ENCODE results near the gene SH3BP5L.

Gene SH3BP5L

GRCh38 chr1:248852481-248853405 lies 27.0 kb upstream of the SH3BP5L start:
- H3K4me2 ChIP-seq, result no peak overlapping the region

GRCh38 chr1:248851390-248851789 lies 25.7 kb upstream of the SH3BP5L start:
- Histone ChIP-seq H3K27me3 (ENCODE audit: insufficient read depth, low read depth) (no peaks in the 10 kb centered on the region), H3K36me3 (ENCODE audit: insufficient read depth) (no peaks in the 10 kb centered on the region), H3K27ac (no peak overlapping the region), H3K4me2 (no peak overlapping the region), H3K4me3 (IDR thresholded peaks at IDR 0.05; ENCODE audit: insufficient read depth, low read depth, low read length) (no peak overlapping the region), H3K4me1 (ENCODE audit: low read depth, poor library complexity, severe bottlenecking) (no peaks in the 10 kb centered on the region), H3K79me2 (ENCODE audit: insufficient read depth, low read depth) (no peaks in the 10 kb centered on the region), H4K20me1 (ENCODE audit: insufficient read depth) (no peaks in the 10 kb centered on the region), H3K9ac (no peak overlapping the region), H2AFZ (ENCODE audit: low read depth) (no peak overlapping the region)
- TF ChIP-seq CTCF (conservative IDR thresholded peaks at IDR 0.05; ENCODE audit: low read depth, low read length), result no peak

More at GRCh38 chr1:248852481-248853405, 27.0 kb upstream of the SH3BP5L start:
- H3K36me3 ChIP-seq (ENCODE audit: insufficient read depth), result no peaks in the 10 kb centered on the region
- no peak overlapping the region for H3K4me3 ChIP-seq (IDR thresholded peaks at IDR 0.05; ENCODE audit: insufficient read depth, low read depth, low read length)
- peaks cover 10% of the 10 kb centered on the region for H3K79me2 ChIP-seq (ENCODE audit: insufficient read depth, low read depth)
- no peak overlapping the region for H3K27ac ChIP-seq
- no peaks in the 10 kb centered on the region for H4K20me1 ChIP-seq (ENCODE audit: insufficient read depth)
- TF ChIP-seq CTCF (conservative IDR thresholded peaks at IDR 0.05; ENCODE audit: low read depth, low read length), result no peak
- H3K27me3 ChIP-seq (ENCODE audit: insufficient read depth, low read depth), result no peaks in the 10 kb centered on the region
- peaks cover 7% of the 10 kb centered on the region for H3K4me1 ChIP-seq (ENCODE audit: low read depth, poor library complexity, severe bottlenecking)
- H3K9ac ChIP-seq, result no peak overlapping the region
- H2AFZ ChIP-seq (ENCODE audit: low read depth), result no peak overlapping the region

GRCh38 chr1:248850536-248851251 lies 25.0 kb upstream of the SH3BP5L start:
- H3K27ac ChIP-seq, result no peak overlapping the region
- no peak overlapping the region for H2AFZ ChIP-seq (ENCODE audit: low read depth)
- H3K79me2 ChIP-seq (ENCODE audit: insufficient read depth, low read depth), result no peaks in the 10 kb centered on the region
- no peaks in the 10 kb centered on the region for H3K4me1 ChIP-seq (ENCODE audit: low read depth, poor library complexity, severe bottlenecking)
- H4K20me1 ChIP-seq (ENCODE audit: insufficient read depth), result no peaks in the 10 kb centered on the region
- no peak overlapping the region for H3K4me3 ChIP-seq (IDR thresholded peaks at IDR 0.05; ENCODE audit: insufficient read depth, low read depth, low read length)
- H3K36me3 ChIP-seq (ENCODE audit: insufficient read depth), result 0 out of 2 replicates have a peak, but pooled peaks cover 3% of the 10 kb centered on the region
- no peak for TF ChIP-seq CTCF (conservative IDR thresholded peaks at IDR 0.05; ENCODE audit: low read depth, low read length)
- no peak overlapping the region for H3K9ac ChIP-seq
- H3K4me2 ChIP-seq, result no peak overlapping the region
- H3K27me3 ChIP-seq (ENCODE audit: insufficient read depth, low read depth), result no peaks in the 10 kb centered on the region

- Histone ChIP-seq H3K27ac (no peak overlapping the region), H2AFZ (ENCODE audit: low read depth) (no peak overlapping the region), H4K20me1 (ENCODE audit: insufficient read depth) (no peaks in the 10 kb centered on the region), H3K79me2 (ENCODE audit: insufficient read depth, low read depth) (no peaks in the 10 kb centered on the region), H3K9ac (no peak overlapping the region), H3K36me3 (ENCODE audit: insufficient read depth) (0 out of 2 replicates have a peak, but pooled peaks cover 3% of the 10 kb centered on the region), H3K4me1 (ENCODE audit: low read depth, poor library complexity, severe bottlenecking) (no peaks in the 10 kb centered on the region), H3K4me3 (IDR thresholded peaks at IDR 0.05; ENCODE audit: insufficient read depth, low read depth, low read length) (no peak overlapping the region), H3K27me3 (ENCODE audit: insufficient read depth, low read depth) (no peaks in the 10 kb centered on the region), H3K4me2 (no peak overlapping the region)
- TF ChIP-seq CTCF (conservative IDR thresholded peaks at IDR 0.05; ENCODE audit: low read depth, low read length), result no peak
These were observed 24.4 kb upstream of the SH3BP5L start for GRCh38 chr1:248850124-248850523.

Measured in KMS-11 (cell line).